NCI-H2029 (cell line): Measurements from ENCODE around the gene CMSS1.
A peak's percentile ranks its signal among the peaks of the same experiment; 100 is the strongest.

ENCODE experiments used
- DNase-seq: peaks from one replicate; lab custom pipeline; 2025; lab: John Stamatoyannopoulos, UW

CMSS1 gene

GRCh38 chr3:99817437-99818240 lies at the start of gene CMSS1:
Gene CMSS1, plus strand, starts transcription at chr3:99817862.
- DNase-seq = peak; percentile 78

- DNase-seq = no peak
Observed at GRCh38 chr3:99768126-99768525, 49.5 kb upstream of the CMSS1 start.

GRCh38 chr3:99768808-99769501 lies 48.7 kb upstream of the CMSS1 start:
- no peak for DNase-seq

GRCh38 chr3:99772171-99772570 lies 45.5 kb upstream of the CMSS1 start:
- no peak for DNase-seq

- no peak for DNase-seq
Observed at GRCh38 chr3:99772671-99773070, 45.0 kb upstream of the CMSS1 start.

- no peak for DNase-seq
Observed at GRCh38 chr3:99774467-99774866, 43.2 kb upstream of the CMSS1 start.

GRCh38 chr3:99776516-99777209 lies 41.0 kb upstream of the CMSS1 start:
- no peak for DNase-seq

DNA sequence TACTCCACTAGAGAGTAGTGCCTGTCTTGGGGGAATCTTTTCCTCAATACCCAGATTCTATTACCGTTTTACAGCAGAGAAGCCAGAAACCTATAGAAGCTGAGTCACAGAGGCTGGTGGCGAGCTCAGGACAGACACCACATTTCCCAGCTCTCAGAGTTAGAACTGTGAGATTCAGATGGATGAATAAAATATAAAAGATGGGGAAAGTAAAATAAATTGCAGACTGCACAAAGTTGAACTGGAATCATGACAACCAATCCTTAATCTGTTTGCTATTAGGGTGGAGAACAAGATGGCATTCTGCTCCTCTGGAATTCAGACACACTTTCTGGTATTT lies 40.5 kb upstream of the CMSS1 start:
- DNase-seq = no peak

DNA sequence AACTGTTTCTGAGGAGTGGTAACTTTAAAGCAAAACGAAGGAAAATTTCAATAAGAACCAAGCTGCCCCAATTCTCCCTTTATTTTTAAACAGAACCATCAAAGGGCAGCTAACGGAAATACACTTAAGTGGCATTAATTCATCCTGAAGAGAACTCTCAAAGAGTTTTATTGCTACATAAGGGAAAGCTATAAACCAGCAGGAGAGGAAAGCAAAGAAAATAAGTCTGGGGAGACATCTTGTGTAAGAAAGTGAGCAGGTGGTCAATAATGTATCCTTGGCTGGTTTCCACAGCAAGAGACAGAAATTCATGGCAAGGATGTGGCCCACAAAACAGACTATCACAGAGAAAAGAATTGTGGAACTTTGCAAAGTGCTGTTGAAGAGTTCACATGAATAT lies 40.0 kb upstream of the CMSS1 start:
- DNase-seq = no peak

DNA sequence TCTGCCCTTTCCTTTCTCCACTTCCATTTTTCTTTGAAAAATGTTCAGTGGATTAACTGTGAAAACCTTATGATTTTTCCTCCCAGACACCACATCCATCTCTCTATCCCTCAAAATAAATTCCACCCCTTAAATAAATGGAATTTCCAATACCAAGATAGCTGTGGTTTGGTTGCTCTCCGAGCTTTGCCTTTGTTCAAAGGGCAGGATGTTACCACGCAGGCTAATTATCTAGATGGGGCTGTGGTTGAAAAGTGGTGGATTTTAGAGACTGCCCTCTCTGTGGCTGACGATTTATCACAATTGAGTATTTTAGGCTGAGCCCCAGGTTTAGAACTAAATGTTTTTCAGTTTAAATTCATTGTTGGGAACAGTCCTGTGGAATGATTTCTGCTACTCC lies 36.9 kb upstream of the CMSS1 start:
- DNase-seq = no peak

DNA sequence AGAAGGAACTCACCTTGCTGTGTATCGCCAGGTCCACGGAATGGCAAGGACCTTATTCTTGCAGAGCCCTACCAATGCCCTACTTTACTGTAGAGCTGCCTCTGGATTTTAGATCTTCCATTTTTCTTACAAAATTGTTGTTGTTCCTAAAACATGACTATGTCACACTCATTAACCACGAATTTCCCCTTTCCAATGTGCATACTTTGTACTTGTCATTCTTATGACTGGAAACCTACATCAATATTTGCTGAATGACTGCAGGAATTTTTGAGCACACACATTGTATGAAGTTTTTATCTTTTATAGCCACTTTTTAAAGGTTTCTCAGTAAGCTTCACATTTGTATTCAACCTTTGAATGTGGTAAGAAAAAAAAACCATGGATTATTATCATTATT lies 35.9 kb upstream of the CMSS1 start:
- no peak for DNase-seq

GRCh38 chr3:99783011-99783573 lies 34.6 kb upstream of the CMSS1 start:
- DNase-seq = no peak

- DNase-seq = no peak
Observed at GRCh38 chr3:99789011-99789721, 28.5 kb upstream of the CMSS1 start.

- DNase-seq = no peak
Observed at GRCh38 chr3:99794485-99794884, 23.2 kb upstream of the CMSS1 start.

- DNase-seq = no peak
Observed at GRCh38 chr3:99795573-99795972, 22.1 kb upstream of the CMSS1 start.

DNA sequence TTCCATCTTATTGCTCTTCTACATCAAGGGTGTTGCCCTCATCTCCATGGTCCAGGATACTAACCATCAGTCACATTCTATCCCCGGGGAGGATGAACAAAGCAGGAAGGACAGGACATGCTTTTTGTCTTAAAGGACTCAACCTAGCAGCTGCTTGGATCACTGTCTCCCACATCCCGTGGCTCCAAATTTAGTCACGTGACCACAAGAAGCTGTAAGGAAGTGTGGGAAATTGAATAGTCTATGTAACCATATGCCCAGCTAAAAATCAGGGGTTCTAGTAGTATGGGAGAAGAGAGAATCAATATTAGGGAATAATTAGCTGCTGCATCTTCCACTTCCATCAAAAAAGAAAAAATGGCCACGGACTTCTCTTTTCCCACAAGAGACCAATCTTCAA lies 18.2 kb upstream of the CMSS1 start:
- DNase-seq = no peak

DNA sequence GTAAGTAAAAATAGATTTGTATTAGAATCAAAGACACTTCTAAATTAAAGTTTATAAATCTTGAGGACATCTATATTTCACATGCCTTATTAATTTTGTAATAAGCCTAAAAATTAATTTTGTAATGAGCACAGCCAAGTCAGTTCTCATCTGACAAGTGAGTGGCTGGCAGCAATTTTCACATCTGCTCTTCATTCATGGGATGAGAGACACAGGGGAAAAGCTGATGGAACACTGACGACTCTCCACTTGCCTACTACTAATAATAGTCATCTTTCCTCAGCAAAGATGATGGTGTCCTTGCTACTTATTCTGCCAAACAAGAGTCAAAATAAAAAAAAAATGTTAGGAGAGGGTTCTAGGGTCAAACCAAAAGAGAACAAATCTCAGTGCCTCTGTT lies 14.4 kb upstream of the CMSS1 start:
- no peak for DNase-seq

GRCh38 chr3:99805160-99805559 lies 12.5 kb upstream of the CMSS1 start:
- no peak for DNase-seq

- peak; percentile 13 for DNase-seq
Observed at GRCh38 chr3:99808163-99808794, 9.4 kb upstream of the CMSS1 start.

- DNase-seq = no peak
Observed at GRCh38 chr3:99809565-99809964, 8.1 kb upstream of the CMSS1 start.

DNA sequence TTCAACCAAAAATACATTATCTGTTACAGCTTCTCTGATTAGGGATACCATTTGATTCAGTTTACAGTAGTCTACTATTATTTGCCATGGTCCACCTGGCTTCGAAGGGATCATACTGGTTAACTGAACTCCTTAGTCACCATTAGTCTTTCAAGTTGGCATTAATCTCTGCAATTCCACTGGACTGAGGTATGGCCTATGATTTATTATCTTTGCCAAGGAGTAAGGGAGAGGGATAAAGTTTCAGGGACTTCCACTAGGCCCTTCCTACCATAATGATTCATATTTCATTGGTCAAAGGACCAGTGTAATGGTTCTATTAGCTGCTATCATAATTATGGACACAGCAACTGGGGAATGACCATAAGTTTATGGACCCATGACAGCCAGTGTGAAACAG lies 7.3 kb upstream of the CMSS1 start:
- DNase-seq = no peak

GRCh38 chr3:99817047-99817436 lies 620 bp upstream of the CMSS1 start:
- no peak for DNase-seq
